Neural progenitor cell (in vitro differentiated cells): ENCODE results near the gene ROPN1B.
"Not testable (repeated sequence)": the region's sequence is repeated elsewhere in the genome, so short reads cannot be mapped to it uniquely, and the experiment has no call there.

Experiments
- EZH2 ChIP-seq: fragments of 200-600 bp; sonication (generic); IDR thresholded peaks from 2 replicates; pipeline ENCODE4 v1.6.1; 2017; ENCODE audit warnings: antibody characterized with exemption, mild to moderate bottlenecking, moderate library complexity
- TF ChIP-seq, protein P1 (sequence below): fragments of 200-600 bp; sonication (generic); IDR thresholded peaks from 2 replicates; pipeline ENCODE4 v1.5.1; 2017; ENCODE audit warnings: antibody characterized with exemption, mild to moderate bottlenecking

DNA sequence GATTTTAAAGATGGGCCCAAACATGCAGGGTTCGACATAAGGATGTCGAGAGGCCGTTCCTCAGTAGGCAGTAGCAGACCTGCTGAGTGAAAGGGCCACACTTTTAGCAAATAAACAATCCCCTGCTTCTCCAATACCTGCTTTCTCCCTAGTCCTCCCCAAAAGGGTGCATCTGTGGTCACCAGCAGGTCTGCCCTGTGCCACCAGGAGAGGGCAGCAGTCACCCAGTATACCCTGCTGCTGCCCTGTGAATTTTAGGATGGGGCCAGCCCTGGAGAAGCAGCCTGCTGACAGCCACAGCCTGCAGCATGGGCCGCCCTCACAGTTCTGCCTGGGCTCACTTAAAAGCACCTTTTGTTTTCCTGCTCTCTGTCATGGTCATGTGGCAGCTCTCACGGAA lies 47.3 kb upstream of the ROPN1B start:
- TF ChIP-seq, protein P1, sequence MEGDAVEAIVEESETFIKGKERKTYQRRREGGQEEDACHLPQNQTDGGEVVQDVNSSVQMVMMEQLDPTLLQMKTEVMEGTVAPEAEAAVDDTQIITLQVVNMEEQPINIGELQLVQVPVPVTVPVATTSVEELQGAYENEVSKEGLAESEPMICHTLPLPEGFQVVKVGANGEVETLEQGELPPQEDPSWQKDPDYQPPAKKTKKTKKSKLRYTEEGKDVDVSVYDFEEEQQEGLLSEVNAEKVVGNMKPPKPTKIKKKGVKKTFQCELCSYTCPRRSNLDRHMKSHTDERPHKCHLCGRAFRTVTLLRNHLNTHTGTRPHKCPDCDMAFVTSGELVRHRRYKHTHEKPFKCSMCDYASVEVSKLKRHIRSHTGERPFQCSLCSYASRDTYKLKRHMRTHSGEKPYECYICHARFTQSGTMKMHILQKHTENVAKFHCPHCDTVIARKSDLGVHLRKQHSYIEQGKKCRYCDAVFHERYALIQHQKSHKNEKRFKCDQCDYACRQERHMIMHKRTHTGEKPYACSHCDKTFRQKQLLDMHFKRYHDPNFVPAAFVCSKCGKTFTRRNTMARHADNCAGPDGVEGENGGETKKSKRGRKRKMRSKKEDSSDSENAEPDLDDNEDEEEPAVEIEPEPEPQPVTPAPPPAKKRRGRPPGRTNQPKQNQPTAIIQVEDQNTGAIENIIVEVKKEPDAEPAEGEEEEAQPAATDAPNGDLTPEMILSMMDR, result peak; percentile 63
- TF ChIP-seq EZH2, result not testable (repeated sequence)
